Dendritic cell treated with granulocyte-macrophage colony-stimulating factor and Interleukin-4, amounts not matched to agents 40 ng/mL and 50 ng/mL, for 4 days (primary cell): ENCODE data around the gene ANO7.
A peak's percentile ranks its signal among the peaks of the same experiment; 100 is the strongest.

Experiments
- H3K27ac Mint-ChIP-seq: one replicate; pipeline ENCODE4 v1.8.0; 2022; ENCODE audit warnings: mild to moderate bottlenecking, mixed read lengths
- H3K27me3 Mint-ChIP-seq: one replicate; pipeline ENCODE4 v1.8.0; 2022; ENCODE audit warnings: mild to moderate bottlenecking, mixed read lengths
- H3K36me3 Mint-ChIP-seq: one replicate; pipeline ENCODE4 v1.8.0; 2022; ENCODE audit warnings: low read depth, mixed read lengths
- H3K4me1 Mint-ChIP-seq: one replicate; pipeline ENCODE4 v1.8.0; 2022; ENCODE audit warnings: low read depth, mixed read lengths
- H3K4me3 Mint-ChIP-seq: one replicate; pipeline ENCODE4 v1.8.0; 2022; ENCODE audit warnings: mild to moderate bottlenecking, moderate library complexity, mixed read lengths
- H3K9me3 Mint-ChIP-seq: one replicate; pipeline ENCODE4 v1.8.0; 2022; ENCODE audit warnings: mixed read lengths
- intact Hi-C: fragments of 100-400 bp; cut with micrococcal nuclease; formaldehyde crosslinking; loops from one replicate; pipeline ENCODE4 v1.15.0; 2022

ANO7 gene

DNA sequence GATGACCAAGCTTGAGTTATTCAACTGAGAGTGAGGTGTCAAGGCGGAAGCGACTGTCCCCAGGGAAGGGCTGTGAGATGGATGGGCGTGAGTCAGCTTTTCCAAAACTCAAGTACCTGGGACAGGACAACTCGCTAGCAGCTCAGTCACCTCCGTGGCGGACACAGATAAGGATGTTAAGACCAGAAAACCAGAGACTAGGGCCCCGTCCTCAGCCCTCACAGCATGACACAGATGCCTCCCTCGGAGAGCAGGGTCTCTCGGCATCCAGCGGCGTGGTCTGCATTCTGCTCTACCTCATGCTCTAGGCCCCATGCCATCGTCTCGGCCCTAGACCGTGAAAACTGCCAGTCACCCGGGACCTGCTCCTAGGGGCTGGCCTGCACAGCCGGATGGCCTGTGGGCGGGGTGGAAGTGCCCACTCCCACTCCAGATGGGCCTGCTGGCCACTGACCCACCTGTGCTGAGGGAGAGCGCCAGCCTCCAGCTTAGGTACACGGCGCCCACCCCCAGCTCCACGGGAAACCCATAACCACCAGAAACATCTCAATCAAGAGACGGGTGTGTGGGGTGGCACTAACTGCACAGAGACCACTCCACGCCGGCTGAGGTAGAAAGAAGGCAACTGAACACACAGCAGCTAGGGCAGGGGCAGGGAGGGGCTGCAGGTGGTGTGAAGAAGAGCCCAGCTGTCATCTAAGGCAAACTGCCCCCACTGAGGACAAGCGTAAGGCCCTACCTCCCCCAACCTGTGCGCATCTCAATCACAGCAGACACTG lies 39.8 kb downstream of the ANO7 start:
- Mint-ChIP-seq H3K4me1 (peaks cover 27% of the 10 kb centered on the region), H3K36me3 (peaks cover 85% of the 10 kb centered on the region)

GRCh38 chr2:241228860-241229516 lies 40.5 kb downstream of the ANO7 start:
- peaks cover 24% of the 10 kb centered on the region for H3K4me1 Mint-ChIP-seq
- no peak overlapping the region for H3K4me3 Mint-ChIP-seq
- H3K27ac Mint-ChIP-seq, result no peak overlapping the region
- intact Hi-C loops, result no loop called here
- peaks cover 92% of the 10 kb centered on the region for H3K36me3 Mint-ChIP-seq
- no peaks in the 10 kb centered on the region for H3K9me3 Mint-ChIP-seq
- H3K27me3 Mint-ChIP-seq, result no peaks in the 10 kb centered on the region

More for the DNA sequence above, 39.8 kb downstream of the ANO7 start:
- Mint-ChIP-seq H3K27ac (no peak overlapping the region), H3K9me3 (no peaks in the 10 kb centered on the region), H3K4me3 (no peak overlapping the region), H3K27me3 (no peaks in the 10 kb centered on the region)
- intact Hi-C loops, result no loop called here

- Mint-ChIP-seq H3K9me3 (no peaks in the 10 kb centered on the region), H3K27ac (peak overlapping the region; percentile 33), H3K36me3 (peaks cover 100% of the 10 kb centered on the region), H3K4me1 (peaks cover 16% of the 10 kb centered on the region), H3K4me3 (no peak overlapping the region), H3K27me3 (no peaks in the 10 kb centered on the region)
- intact Hi-C loops, result no loop called here
Observed at GRCh38 chr2:241229563-241230401, 41.3 kb downstream of the ANO7 start.

DNA sequence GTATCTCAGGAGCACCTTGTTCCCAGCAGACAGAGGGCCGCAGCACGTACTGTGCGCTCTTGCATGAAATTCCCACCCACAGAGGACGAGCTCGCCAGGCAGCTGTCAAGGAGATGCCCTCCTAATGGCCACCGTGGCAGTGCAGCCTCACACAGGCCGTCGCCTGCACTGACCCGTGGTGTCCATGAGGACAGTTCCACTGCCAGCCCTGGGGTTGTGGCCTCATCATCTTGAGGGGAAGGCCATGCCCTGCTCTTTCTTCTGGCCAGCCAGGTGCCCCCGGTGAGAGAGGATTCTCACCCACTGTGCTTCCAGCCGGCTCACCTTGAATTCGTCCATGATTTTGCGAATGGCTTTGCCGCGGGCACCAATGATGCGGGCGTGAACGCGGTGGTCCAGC lies 42.0 kb downstream of the ANO7 start:
- no peaks in the 10 kb centered on the region for H3K27me3 Mint-ChIP-seq
- H3K36me3 Mint-ChIP-seq, result peaks cover 100% of the 10 kb centered on the region
- H3K27ac Mint-ChIP-seq, result peak overlapping the region; percentile 33
- intact Hi-C loops, result no loop called here
- H3K4me3 Mint-ChIP-seq, result no peak overlapping the region
- peaks cover 14% of the 10 kb centered on the region for H3K4me1 Mint-ChIP-seq
- H3K9me3 Mint-ChIP-seq, result no peaks in the 10 kb centered on the region

DNA sequence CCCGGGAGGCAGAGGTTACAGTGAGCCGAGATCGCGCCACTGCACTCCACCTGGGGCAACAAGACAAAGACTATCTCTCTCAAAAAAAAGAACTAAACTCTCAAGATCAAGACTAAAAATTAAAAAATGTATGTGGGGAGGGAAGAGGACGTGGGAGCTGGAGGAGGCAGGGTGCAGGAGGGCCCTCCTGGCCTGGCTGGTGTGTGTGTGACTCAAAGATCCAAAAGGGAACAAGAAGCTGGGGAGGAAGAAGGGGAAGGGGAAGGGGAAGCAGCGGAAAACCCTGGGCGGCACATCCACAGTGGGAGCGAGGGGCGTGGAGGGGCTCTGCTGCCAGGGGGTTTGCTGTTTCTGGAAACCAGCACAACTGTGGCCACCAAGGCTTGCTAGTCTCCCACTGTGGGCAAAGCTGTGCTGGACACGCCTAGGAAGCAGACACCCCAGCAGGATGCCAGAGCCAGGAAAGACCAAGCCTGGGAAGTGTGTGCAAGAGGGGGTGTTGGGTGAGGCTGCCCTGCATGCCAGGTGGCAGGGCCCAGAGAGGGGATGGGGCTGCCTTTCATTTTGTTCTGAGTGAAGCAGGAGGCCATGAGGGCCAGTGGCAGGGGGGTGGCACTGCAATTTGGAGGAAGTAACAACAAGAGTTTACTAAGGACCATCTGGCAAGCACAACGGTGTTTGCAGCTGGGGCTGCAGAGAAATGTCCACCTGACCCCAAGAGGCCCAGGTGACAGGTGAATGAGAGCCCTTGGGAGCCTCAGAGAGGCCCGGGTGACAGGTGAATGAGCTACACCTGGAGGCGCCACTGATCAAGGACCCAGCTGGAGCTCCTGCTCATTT lies 44.5 kb downstream of the ANO7 start:
- no peaks in the 10 kb centered on the region for H3K9me3 Mint-ChIP-seq
- peak overlapping the region; percentile 9 for H3K27ac Mint-ChIP-seq
- peaks cover 14% of the 10 kb centered on the region for H3K4me1 Mint-ChIP-seq
- H3K4me3 Mint-ChIP-seq, result no peak overlapping the region
- intact Hi-C loops, result no loop called here
- H3K36me3 Mint-ChIP-seq, result peaks cover 100% of the 10 kb centered on the region
- H3K27me3 Mint-ChIP-seq, result no peaks in the 10 kb centered on the region

DNA sequence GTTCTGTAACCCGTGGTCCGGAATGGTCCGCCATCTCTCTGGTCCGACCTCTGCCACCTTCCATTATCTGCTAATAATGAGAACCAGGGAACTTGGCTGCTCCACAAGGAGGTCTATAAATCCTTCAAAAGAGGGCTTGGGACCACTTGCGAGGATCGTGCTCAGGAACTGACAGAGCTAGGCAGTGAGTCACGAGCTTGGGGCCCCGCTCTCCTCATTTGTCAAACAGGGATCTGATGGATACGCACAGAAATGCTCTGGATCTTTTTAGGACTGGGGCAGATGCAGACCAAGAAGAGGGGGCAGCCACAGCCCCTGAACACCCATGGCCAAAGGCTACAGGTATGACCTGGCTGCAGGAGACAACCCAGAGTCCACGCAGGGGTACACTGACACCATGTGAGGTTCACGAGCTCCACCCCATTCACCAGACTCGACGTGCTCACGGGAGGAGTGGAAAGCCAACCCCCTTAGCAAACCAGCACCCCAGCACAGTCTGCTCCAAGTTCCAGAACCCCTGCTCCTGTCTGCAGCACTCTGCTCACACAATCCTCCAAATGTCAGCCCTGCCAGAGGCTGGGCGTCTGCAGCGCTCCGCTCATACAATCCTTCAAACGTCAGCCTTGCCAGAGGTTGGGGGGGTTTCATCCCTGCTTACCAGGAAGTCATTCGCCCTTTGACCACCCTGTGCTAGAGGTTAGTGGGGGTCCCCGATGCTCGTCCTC lies 45.8 kb downstream of the ANO7 start:
- H3K27me3 Mint-ChIP-seq, result no peaks in the 10 kb centered on the region
- H3K4me3 Mint-ChIP-seq, result no peak overlapping the region
- H3K27ac Mint-ChIP-seq, result peak overlapping the region; percentile 9
- H3K36me3 Mint-ChIP-seq, result peaks cover 100% of the 10 kb centered on the region
- intact Hi-C loops, result no loop called here
- H3K9me3 Mint-ChIP-seq, result no peaks in the 10 kb centered on the region
- H3K4me1 Mint-ChIP-seq, result peaks cover 14% of the 10 kb centered on the region

DNA sequence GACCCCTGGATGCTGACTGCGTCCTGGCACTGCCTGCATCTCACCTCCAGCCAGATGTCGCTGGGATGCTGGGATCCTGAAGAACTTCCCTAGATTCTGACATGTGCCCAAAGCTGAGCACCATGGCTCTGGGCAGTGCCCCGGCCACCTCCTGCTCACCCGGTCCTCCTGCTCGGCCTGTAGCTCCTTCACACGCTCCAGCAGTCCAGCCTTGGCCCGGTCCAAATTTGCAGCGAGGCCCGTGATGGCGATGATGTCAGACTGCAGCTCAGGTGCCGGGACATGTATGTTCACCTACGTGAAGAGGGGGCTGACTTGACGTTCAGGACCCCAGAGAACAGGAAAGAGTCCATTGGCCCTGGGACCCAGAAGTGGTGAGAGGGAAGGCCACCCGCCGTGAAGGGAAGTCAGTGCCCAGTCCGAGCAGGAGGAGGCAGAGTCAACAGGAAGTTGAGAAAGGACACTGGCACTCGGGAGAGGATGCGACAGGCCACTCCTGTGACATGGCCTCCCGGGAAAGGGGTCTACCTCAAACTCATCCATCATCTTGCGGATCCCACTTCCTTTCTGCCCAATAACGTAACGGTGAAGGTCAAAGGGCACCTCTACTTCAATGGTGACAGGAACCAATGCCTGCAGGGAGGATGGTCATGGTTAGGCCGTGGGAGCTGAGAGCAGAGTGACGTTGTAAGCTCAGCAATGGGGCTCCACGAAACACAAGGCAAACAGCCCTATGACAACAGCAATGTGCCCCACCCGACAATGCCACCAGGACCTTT lies 46.7 kb downstream of the ANO7 start:
- Mint-ChIP-seq H3K4me3 (no peak overlapping the region), H3K27ac (no peak overlapping the region), H3K4me1 (peaks cover 14% of the 10 kb centered on the region), H3K9me3 (no peaks in the 10 kb centered on the region), H3K36me3 (peaks cover 100% of the 10 kb centered on the region), H3K27me3 (no peaks in the 10 kb centered on the region)
- intact Hi-C loops, result no loop called here

DNA sequence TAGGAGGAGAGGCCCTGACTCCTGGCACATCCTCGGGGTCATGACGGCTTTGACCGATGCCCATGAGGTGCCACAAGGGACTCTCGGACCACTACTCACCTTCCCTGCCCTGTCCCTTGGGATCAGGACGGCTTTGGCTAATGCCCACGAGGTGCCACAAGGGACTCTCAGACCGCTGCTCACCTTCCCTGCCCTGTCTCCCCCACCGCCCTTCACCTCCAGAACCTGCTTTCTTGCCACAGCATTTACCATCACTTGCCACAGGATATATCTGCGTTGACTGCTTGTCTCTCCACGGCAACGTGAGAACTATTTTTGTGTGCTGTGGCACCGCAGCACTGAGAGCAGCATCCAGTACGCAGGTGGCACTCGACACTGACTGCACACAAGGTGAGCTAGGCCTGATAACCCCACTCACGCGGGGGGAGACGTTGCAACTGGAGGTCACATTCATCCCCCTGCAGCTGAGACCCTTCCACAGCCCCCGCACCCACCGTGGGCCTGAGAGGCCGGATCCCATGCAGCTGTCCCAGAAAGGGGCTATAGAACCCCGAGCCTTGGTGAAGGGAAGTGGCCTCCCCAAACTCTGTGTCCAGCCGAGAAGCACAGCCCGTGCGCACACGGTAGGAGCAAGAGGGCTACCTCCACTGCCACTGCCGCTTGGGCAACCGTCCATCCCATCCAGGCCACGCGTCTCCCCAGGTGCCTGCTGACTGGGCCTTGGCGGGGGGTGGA lies 47.5 kb downstream of the ANO7 start:
- Mint-ChIP-seq H3K4me3 (no peak overlapping the region), H3K27me3 (no peaks in the 10 kb centered on the region), H3K27ac (no peak overlapping the region), H3K36me3 (peaks cover 100% of the 10 kb centered on the region), H3K9me3 (no peaks in the 10 kb centered on the region), H3K4me1 (peaks cover 14% of the 10 kb centered on the region)
- intact Hi-C loops, result no loop called here

DNA sequence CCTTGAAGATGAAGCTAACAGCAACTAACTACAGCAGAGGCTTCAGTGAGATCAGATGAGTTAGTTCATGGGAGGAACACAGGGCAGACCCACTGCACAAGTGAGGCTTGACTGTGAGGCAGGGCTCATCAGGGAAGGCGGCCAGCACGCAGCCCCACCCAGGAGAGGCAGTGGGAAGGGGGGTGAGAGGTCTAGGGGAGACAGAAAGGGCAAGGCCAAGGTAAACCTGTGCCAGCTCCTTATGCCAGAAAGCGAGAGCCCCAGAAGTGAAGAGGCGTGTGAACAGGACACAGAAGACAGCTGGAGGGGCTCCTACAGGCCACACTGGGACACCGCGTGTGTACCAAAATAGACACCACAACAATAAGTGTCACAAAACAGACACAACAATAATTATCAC lies 48.6 kb downstream of the ANO7 start:
- Mint-ChIP-seq H3K9me3 (no peaks in the 10 kb centered on the region), H3K27me3 (no peaks in the 10 kb centered on the region), H3K36me3 (peaks cover 100% of the 10 kb centered on the region), H3K27ac (no peak overlapping the region), H3K4me1 (peaks cover 14% of the 10 kb centered on the region), H3K4me3 (no peak overlapping the region)
- intact Hi-C loops, result no loop called here

- Mint-ChIP-seq H3K9me3 (no peaks in the 10 kb centered on the region), H3K4me3 (no peak overlapping the region), H3K27ac (no peak overlapping the region), H3K4me1 (peaks cover 8% of the 10 kb centered on the region), H3K36me3 (peaks cover 100% of the 10 kb centered on the region), H3K27me3 (no peaks in the 10 kb centered on the region)
- intact Hi-C loops, result no loop called here
Observed at GRCh38 chr2:241237949-241238371, 49.5 kb downstream of the ANO7 start.

GRCh38 chr2:241238693-241239198 lies 50.3 kb downstream of the ANO7 start:
- peaks cover 100% of the 10 kb centered on the region for H3K36me3 Mint-ChIP-seq
- H3K27me3 Mint-ChIP-seq, result no peaks in the 10 kb centered on the region
- H3K9me3 Mint-ChIP-seq, result no peaks in the 10 kb centered on the region
- intact Hi-C loops, result no loop called here
- H3K27ac Mint-ChIP-seq, result no peak overlapping the region
- no peak overlapping the region for H3K4me3 Mint-ChIP-seq
- peaks cover under 1% of the 10 kb centered on the region for H3K4me1 Mint-ChIP-seq
